Gastroesophageal sphincter (tissue), 4 donors: ENCODE results near the gene PRKN. TPM values are rescaled to one million over a fixed set of nuclear protein-coding genes. Genes with fewer than 3 reads are reported as not detected.

Experiments used
- ATAC-seq: fragments of 150-250 bp; one replicate; pipeline ENCODE4 v1.9.1; 2016; ENCODE audit warnings: mild to moderate bottlenecking, moderate library complexity
- H3K27ac ChIP-seq, 4 donors: fragments of 200-600 bp; sonication (generic) in 3 of 4; 1 replicate in 3 of 4; 2 replicates in 1 of 4; pipeline ENCODE4 v1.5.1; 2016 to 2019
- H3K27me3 ChIP-seq: fragments of 200-600 bp; sonication (generic); one replicate; pipeline ENCODE4 v1.5.1; 2019
- H3K36me3 ChIP-seq, 2 donors: fragments of 200-600 bp; sonication (generic); one replicate each; pipeline ENCODE4 v1.5.1; 2019; ENCODE audit warnings: control low read depth in 1 of 2
- H3K4me1 ChIP-seq, 3 donors: fragments of 200-600 bp; sonication (generic); 1 replicate in 2 of 3; 2 replicates in 1 of 3; pipeline ENCODE4 v1.5.1; 2016 to 2019; ENCODE audit warnings: control low read depth in 2 of 3
- H3K4me3 ChIP-seq, 2 donors: fragments of 200-600 bp; sonication (generic); one replicate each; pipeline ENCODE4 v1.5.1; 2019; ENCODE audit warnings: mild to moderate bottlenecking in 1 of 2, moderate library complexity in 1 of 2
- H3K9me3 ChIP-seq, 3 donors: fragments of 200-600 bp; sonication (generic); one replicate each; pipeline ENCODE4 v1.5.1; 2017 to 2019; ENCODE audit warnings: control low read depth in 2 of 3
- CTCF ChIP-seq, 4 experiments: fragments of 200-600 bp in 2 of 4; fragments of 450-650 bp in 2 of 4; sonication (generic) in 1 of 4; IDR thresholded peaks; one replicate each; pipeline ENCODE4 v1.5.1; 2017 to 2019; ENCODE audit warnings: antibody characterized with exemption in 4 of 4, mild to moderate bottlenecking in 2 of 4, moderate library complexity in 2 of 4
- EP300 ChIP-seq: sonication (generic); formaldehyde crosslinking; IDR thresholded peaks from one replicate; pipeline ENCODE4 v1.6.1; 2017; ENCODE audit warnings: antibody characterized with exemption, mild to moderate bottlenecking
- POLR2A ChIP-seq, 2 donors: fragments of 450-650 bp; IDR thresholded peaks; one replicate each; pipeline ENCODE4 v1.6.1; 2017; ENCODE audit warnings: antibody characterized with exemption in 2 of 2, mild to moderate bottlenecking in 2 of 2, moderate library complexity in 1 of 2
- POLR2AphosphoS5 ChIP-seq: sonication (generic); formaldehyde crosslinking; IDR thresholded peaks from one replicate; pipeline ENCODE4 v1.6.1; 2017; ENCODE audit warnings: antibody characterized with exemption
- WGBS, 2 donors: methylation state at CpG; one replicate each; pipeline ENCODE4 v1.1.5; 2018; ENCODE audit warnings: low coverage in 1 of 2; 5-methylcytosine and 5-hydroxymethylcytosine counted together
- total RNA-seq, 4 donors: library from RNA; depleted of rRNA; stranded (reverse); fragments of >200 nt; gene quantifications; one replicate each; pipeline ENCODE4 v1.1.0, GENCODE V29; 2016

The PRKN gene
- total RNA-seq, 4 donors from 2014 or later = 8.4 to 58.6 (median 25.8) TPM

- TF ChIP-seq POLR2A (IDR thresholded peaks at IDR 0.05) (no peak), CTCF (IDR thresholded peaks at IDR 0.05) (no peak), POLR2AphosphoS5 (no peak)
- no peak for ATAC-seq
- WGBS, 2 donors = 92 to 93% methylated on average over 2 of the region's 2 CpGs
These were observed 90.2 kb downstream of the PRKN start for GRCh38 chr6:162637317-162637716.

DNA sequence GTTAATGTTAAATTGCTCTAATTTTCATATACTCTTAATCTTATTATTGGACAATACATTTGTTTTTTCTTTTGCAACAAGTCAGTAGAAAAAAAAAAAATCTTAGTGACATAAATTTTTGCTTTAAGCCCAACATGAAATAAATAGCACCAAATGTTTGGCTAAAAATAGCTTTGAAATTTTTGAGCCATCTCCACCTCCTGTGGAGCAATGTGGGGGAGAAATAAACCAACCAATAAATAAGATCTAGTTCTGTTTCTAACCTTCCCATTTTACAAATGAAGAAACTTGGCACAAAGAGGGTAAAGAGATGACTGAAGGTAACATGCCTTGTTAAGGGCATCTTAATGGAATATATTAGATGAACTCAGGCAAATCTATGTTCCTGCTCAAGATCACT is 91.4 kb downstream of the PRKN start:
- Histone ChIP-seq H3K4me3 (no peak overlapping the region), H3K27ac (no peak overlapping the region), H3K27me3 (no peaks in the 10 kb centered on the region), H3K36me3 (no peaks in the 10 kb centered on the region), H3K4me1 (peaks cover 0 to 3% (median 0%) of the 10 kb centered on the region in 3 donors), H3K9me3 (peaks cover 0 to 3% (median 0%) of the 10 kb centered on the region in 3 donors)
- ATAC-seq = no peak
- TF ChIP-seq POLR2A (IDR thresholded peaks at IDR 0.05) (no peak), EP300 (no peak), POLR2AphosphoS5 (no peak), CTCF (IDR thresholded peaks at IDR 0.05) (no peak)

More at GRCh38 chr6:162637317-162637716, 90.2 kb downstream of the PRKN start:
- Histone ChIP-seq H3K9me3 (no peaks in the 10 kb centered on the region), H3K4me1 (peaks cover 0 to 3% (median 0%) of the 10 kb centered on the region in 3 donors), H3K27ac (no peak overlapping the region), H3K36me3 (no peaks in the 10 kb centered on the region), H3K27me3 (no peaks in the 10 kb centered on the region), H3K4me3 (no peak overlapping the region)

DNA sequence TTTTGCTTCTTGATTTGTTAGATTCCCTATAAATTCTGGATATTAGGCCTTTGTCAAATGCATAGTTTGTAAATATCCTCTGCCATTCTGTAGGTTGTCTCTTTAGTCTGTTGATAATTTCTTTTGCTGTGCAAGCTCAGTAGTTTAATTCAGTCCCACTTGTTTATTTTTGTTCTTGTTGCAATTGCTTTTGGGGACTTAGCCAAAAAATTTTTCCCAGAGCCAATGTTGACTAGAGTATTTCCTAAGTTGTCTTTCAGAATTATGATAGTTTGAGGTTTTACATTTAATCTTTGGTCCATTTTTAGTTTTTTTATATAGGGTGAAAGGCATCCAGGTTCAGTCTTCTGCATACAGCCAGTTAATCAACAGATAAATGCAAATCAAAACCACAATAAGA is 96.0 kb downstream of the PRKN start:
- Histone ChIP-seq H3K9me3 (peaks cover 0 to 7% (median 0%) of the 10 kb centered on the region in 3 donors), H3K27me3 (no peaks in the 10 kb centered on the region), H3K27ac (no peak overlapping the region), H3K36me3 (no peaks in the 10 kb centered on the region), H3K4me1 (peaks cover 0 to 3% (median 0%) of the 10 kb centered on the region in 3 donors), H3K4me3 (no peak overlapping the region)
- ATAC-seq = no peak
- TF ChIP-seq POLR2A (IDR thresholded peaks at IDR 0.05) (no peak), CTCF (IDR thresholded peaks at IDR 0.05) (no peak), POLR2AphosphoS5 (no peak), EP300 (no peak)

DNA sequence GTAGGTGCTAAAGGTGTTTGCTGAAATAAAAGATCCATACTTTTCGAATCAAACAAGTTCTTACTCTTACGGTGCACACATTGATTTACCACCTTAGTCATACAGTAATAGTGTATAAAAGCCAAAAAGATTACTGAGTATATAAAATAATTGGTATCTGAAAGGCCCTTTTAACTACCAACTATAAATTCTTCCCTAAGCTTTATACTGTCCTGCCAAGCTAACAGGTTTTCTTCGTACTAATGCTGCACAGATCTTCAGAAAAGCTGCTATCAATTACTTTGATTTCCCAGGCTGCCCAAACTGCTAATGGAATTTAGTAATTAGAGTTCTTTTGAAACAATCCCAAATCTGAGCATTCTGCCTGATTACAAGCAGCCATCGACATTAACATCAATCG is 97.5 kb downstream of the PRKN start:
- peaks cover 0 to 7% (median 0%) of the 10 kb centered on the region in 3 donors for H3K9me3 ChIP-seq
- no peak for ATAC-seq
- TF ChIP-seq CTCF (IDR thresholded peaks at IDR 0.05) = no peak
- TF ChIP-seq POLR2AphosphoS5 = no peak
- no peak for TF ChIP-seq POLR2A (IDR thresholded peaks at IDR 0.05)
- TF ChIP-seq EP300 = no peak
- no peak overlapping the region for H3K4me3 ChIP-seq
- H3K27me3 ChIP-seq = no peaks in the 10 kb centered on the region
- H3K27ac ChIP-seq = no peak overlapping the region
- no peaks in the 10 kb centered on the region for H3K4me1 ChIP-seq
- no peaks in the 10 kb centered on the region for H3K36me3 ChIP-seq
- WGBS, 2 donors = 87 to 95% methylated on average over 5 of the region's 5 CpGs

GRCh38 chr6:162627825-162628224 is 99.7 kb downstream of the PRKN start:
- Histone ChIP-seq H3K27me3 (no peaks in the 10 kb centered on the region), H3K4me3 (no peak overlapping the region), H3K36me3 (no peaks in the 10 kb centered on the region), H3K9me3 (peaks cover 0 to 7% (median 0%) of the 10 kb centered on the region in 3 donors), H3K27ac (no peak overlapping the region), H3K4me1 (no peaks in the 10 kb centered on the region)
- no peak for ATAC-seq
- TF ChIP-seq CTCF (IDR thresholded peaks at IDR 0.05) = no peak
- TF ChIP-seq POLR2A (IDR thresholded peaks at IDR 0.05) = no peak
- WGBS, 2 donors = 91 to 95% methylated on average over 5 of the region's 5 CpGs
